ENCODE results near the gene MELTF.

MELTF gene

DNA sequence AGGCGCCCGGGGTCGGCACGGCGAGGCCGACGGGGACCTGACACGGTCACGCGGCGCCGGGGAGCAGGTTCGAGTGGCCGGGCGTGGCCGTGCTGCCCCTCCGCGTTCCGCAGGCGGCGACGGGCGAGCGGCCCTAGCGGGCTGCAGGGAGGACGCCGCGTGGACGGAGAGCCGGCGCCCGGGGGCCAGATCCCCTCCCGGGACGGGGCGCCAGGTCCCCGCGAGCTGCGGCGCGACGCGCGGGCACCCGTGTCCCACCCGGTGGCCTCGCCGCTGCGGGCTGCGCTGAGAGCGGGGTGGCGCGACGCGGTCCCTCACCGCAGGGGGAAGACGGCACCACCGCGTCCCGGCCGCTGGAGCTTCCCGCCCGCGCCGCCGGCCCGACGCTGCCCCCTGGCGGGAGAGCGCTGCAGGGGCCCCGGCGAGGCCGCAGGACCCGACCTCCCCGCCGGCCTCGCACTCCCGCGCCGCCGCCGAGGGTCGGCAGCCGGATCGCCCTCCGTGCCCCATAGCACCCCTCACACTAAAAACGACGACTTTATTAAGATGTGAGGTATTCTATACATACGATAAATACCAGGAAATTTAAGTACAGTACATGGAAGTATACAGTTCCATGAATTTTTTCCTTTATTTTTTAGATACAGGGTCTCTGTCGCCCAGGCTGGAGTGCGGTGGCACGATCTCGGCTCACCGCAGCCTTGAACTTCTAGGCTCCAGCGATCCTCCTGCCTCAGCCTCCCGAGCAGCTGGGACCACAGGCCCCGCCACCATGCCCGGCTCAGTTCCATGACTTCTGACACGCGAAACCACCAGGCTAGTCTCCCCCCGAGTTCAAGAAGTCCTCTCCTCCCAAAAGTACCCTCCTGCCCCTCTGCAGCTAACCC, 59.7 kb downstream of the MELTF start:
- no peaks in the 10 kb centered on the region for H4K20me1 ChIP-seq (ENCODE audit: insufficient read depth, low read length, poor library complexity, severe bottlenecking)
- peak overlapping the region; percentile 88 for H3K9ac ChIP-seq (ENCODE audit: low read depth, low read length, poor library complexity, severe bottlenecking)
- H3K36me3 ChIP-seq (ENCODE audit: insufficient read depth, low read length) = no peaks in the 10 kb centered on the region
- H3K27me3 ChIP-seq (ENCODE audit: insufficient read depth, low read length, poor library complexity, severe bottlenecking) = no peaks in the 10 kb centered on the region
- peak overlapping the region; percentile 87 for H3K4me3 ChIP-seq (ENCODE audit: low read length, poor library complexity, severe bottlenecking)
- peak overlapping the region; percentile 98 for H2AFZ ChIP-seq (ENCODE audit: low read length)
- H3K9me3 ChIP-seq (ENCODE audit: insufficient read depth, low read depth, low read length) = no peaks in the 10 kb centered on the region
- no peaks in the 10 kb centered on the region for H3F3A ChIP-seq (ENCODE audit: low read depth)
- peak overlapping the region; percentile 89 for H3K4me2 ChIP-seq (ENCODE audit: low read depth, low read length, poor library complexity, severe bottlenecking)
- TF ChIP-seq, protein P1, sequence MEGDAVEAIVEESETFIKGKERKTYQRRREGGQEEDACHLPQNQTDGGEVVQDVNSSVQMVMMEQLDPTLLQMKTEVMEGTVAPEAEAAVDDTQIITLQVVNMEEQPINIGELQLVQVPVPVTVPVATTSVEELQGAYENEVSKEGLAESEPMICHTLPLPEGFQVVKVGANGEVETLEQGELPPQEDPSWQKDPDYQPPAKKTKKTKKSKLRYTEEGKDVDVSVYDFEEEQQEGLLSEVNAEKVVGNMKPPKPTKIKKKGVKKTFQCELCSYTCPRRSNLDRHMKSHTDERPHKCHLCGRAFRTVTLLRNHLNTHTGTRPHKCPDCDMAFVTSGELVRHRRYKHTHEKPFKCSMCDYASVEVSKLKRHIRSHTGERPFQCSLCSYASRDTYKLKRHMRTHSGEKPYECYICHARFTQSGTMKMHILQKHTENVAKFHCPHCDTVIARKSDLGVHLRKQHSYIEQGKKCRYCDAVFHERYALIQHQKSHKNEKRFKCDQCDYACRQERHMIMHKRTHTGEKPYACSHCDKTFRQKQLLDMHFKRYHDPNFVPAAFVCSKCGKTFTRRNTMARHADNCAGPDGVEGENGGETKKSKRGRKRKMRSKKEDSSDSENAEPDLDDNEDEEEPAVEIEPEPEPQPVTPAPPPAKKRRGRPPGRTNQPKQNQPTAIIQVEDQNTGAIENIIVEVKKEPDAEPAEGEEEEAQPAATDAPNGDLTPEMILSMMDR (conservative IDR thresholded peaks at IDR 0.05; ENCODE audit: low read length) = peak; percentile 60
- TF ChIP-seq EZH2phosphoT487 (IDR thresholded peaks at IDR 0.05; ENCODE audit: borderline replicate concordance) = no peak
- H3K79me2 ChIP-seq (ENCODE audit: insufficient read depth, low read length) = 0 out of 2 replicates have a peak, but pooled peaks cover 7% of the 10 kb centered on the region
- peaks cover 3% of the 10 kb centered on the region for H3K4me1 ChIP-seq (ENCODE audit: insufficient read depth, low read length, poor library complexity, severe bottlenecking)
- H3K9me2 ChIP-seq (replicated peaks; ENCODE audit: low read depth, low read length) = no peaks in the 10 kb centered on the region

DNA sequence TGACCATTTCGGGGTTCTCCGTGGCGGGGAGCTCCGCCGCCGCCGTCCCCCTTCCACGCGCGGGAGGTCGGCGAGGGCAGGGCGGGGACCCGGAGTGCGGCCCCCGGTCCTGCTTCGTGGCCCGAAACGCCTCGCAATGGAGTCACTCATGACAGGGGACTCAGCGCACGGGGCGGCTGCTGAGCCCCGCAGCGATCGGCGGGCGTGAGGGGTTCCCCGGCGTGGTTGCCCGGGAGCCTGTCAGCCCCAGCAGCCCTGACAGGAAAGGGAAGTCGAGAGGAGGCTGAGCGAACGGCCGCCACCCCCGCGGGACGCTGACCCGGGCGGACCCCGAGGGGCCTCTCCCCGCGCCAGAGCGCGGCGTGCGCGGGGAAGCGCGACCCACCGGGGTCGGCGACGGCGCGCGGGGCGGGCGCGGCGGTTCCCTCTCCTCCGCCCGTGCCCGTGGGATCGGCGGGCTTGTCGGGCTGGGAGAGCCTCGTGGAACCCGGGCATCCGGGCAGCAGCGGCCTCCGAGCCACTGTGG, 60.4 kb downstream of the MELTF start:
- Histone ChIP-seq H3K9me2 (replicated peaks; ENCODE audit: low read depth, low read length) (no peaks in the 10 kb centered on the region), H3K36me3 (ENCODE audit: insufficient read depth, low read length) (no peaks in the 10 kb centered on the region), H3K4me2 (ENCODE audit: low read depth, low read length, poor library complexity, severe bottlenecking) (peak overlapping the region; percentile 89), H3K27me3 (ENCODE audit: insufficient read depth, low read length, poor library complexity, severe bottlenecking) (no peaks in the 10 kb centered on the region), H3K9me3 (ENCODE audit: insufficient read depth, low read depth, low read length) (no peaks in the 10 kb centered on the region), H3K4me1 (ENCODE audit: insufficient read depth, low read length, poor library complexity, severe bottlenecking) (peaks cover 3% of the 10 kb centered on the region), H3K9ac (ENCODE audit: low read depth, low read length, poor library complexity, severe bottlenecking) (peak overlapping the region; percentile 88), H3K79me2 (ENCODE audit: insufficient read depth, low read length) (0 out of 2 replicates have a peak, but pooled peaks cover 7% of the 10 kb centered on the region), H4K20me1 (ENCODE audit: insufficient read depth, low read length, poor library complexity, severe bottlenecking) (no peaks in the 10 kb centered on the region), H2AFZ (ENCODE audit: low read length) (peak overlapping the region; percentile 98), H3F3A (ENCODE audit: low read depth) (no peaks in the 10 kb centered on the region), H3K4me3 (ENCODE audit: low read length, poor library complexity, severe bottlenecking) (peak overlapping the region; percentile 87)
- TF ChIP-seq, protein P1 (conservative IDR thresholded peaks at IDR 0.05; ENCODE audit: low read length) = no peak
- TF ChIP-seq EZH2phosphoT487 (IDR thresholded peaks at IDR 0.05; ENCODE audit: borderline replicate concordance) = no peak

DNA sequence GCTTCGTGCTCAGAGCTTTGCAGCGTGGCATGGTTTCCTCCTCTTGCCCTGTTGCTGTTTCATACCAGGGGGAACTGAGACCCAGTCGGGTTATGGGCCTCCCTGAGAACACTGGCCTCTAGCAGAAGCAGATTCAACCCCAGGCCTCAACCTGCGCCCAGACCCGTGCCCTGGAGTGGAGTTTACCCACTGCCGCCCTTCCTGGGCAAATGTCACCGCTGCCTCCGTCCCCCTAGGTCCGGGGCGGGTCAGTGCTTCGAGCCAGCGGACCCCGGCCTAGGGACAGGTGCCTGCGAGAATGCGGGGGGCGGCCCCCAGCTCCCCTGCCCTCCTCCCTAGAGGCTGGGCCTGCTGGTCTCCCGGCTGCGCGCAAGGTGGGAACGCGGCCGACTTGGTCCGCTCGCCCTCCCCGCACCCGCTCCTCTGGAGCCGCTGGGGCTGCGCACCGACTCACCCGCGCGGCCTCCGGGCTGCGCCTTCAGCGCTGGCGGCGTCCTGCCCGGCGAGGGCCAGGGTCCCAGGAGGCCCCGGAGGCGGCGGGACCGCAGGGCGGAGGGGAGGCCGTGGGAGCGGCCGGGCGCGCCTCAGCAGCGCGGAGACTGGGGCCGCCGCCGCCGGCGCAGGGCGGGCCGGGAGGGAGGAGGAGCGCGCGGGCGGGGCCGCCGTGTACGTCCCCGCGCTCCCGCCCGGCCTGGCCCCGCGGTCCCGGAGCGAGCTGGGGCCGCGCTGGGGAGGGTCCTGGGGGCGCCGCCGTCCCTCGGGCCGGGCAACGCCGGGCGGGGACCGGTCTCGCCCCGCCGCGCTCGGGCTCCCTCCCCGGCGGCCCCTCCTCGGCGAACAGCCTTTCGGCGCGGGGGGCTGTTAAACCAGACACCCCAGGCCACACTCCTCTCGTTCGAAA, 61.1 kb downstream of the MELTF start, which contains the start of gene PIGZ:
TSS of gene PIGZ (minus strand) at position 601 of the 901 bp plus-strand sequence. CDS start 16,802 bp downstream, outside the sequence.
- no peak for TF ChIP-seq EZH2phosphoT487 (IDR thresholded peaks at IDR 0.05; ENCODE audit: borderline replicate concordance)
- TF ChIP-seq, protein P1 (conservative IDR thresholded peaks at IDR 0.05; ENCODE audit: low read length) = no peak
- peak within 1 kb of the TSS; percentile 98 for H2AFZ ChIP-seq (ENCODE audit: low read length)
- H3K9me2 ChIP-seq (replicated peaks; ENCODE audit: low read depth, low read length) = no peaks in the 10 kb centered on the region
- H3K36me3 ChIP-seq (ENCODE audit: insufficient read depth, low read length) = no peaks in the 10 kb centered on the region
- H3K79me2 ChIP-seq (ENCODE audit: insufficient read depth, low read length) = 0 out of 2 replicates have a peak, but pooled peaks cover 7% of the 10 kb centered on the region
- peaks cover 3% of the 10 kb centered on the region for H3K4me1 ChIP-seq (ENCODE audit: insufficient read depth, low read length, poor library complexity, severe bottlenecking)
- no peaks in the 10 kb centered on the region for H3F3A ChIP-seq (ENCODE audit: low read depth)
- peak within 1 kb of the TSS; percentile 88 for H3K9ac ChIP-seq (ENCODE audit: low read depth, low read length, poor library complexity, severe bottlenecking)
- no peaks in the 10 kb centered on the region for H3K27me3 ChIP-seq (ENCODE audit: insufficient read depth, low read length, poor library complexity, severe bottlenecking)
- peak within 1 kb of the TSS; percentile 87 for H3K4me3 ChIP-seq (ENCODE audit: low read length, poor library complexity, severe bottlenecking)
- H3K9me3 ChIP-seq (ENCODE audit: insufficient read depth, low read depth, low read length) = no peaks in the 10 kb centered on the region
- H4K20me1 ChIP-seq (ENCODE audit: insufficient read depth, low read length, poor library complexity, severe bottlenecking) = no peaks in the 10 kb centered on the region
- H3K4me2 ChIP-seq (ENCODE audit: low read depth, low read length, poor library complexity, severe bottlenecking) = peak within 1 kb of the TSS; percentile 89
